NCI-H774 (cell line): ENCODE measurements around the gene ZNF232.
"Not testable (repeated sequence)": the region's sequence is repeated elsewhere in the genome, so short reads cannot be mapped to it uniquely, and the experiment has no call there.

Experiments used
- DNase-seq: peaks from one replicate; lab custom pipeline; 2025; lab: John Stamatoyannopoulos, UW

ZNF232 gene

DNA sequence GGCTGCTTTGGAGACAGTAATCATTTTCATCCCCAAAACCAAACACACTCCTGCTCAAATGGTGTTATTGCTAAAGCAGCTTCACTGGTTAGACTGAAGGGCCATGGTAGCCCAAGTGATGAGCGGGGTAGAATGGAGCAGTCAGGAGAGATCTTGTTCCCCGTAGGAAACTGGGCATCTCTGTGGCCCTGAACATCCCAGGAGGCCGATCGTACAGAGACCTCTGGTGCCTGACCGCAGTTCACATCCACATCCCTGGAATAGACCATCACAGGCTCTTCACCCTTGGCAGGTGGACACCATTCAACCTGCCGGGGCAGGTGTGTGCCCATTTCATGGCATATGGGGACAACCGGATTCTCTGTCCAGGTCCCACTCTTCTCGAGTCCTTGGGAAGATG is 18.1 kb upstream of the ZNF232 start:
- DNase-seq, result not testable (repeated sequence)

GRCh38 chr17:5128905-5129535 is 17.3 kb upstream of the ZNF232 start:
- no peak for DNase-seq

DNA sequence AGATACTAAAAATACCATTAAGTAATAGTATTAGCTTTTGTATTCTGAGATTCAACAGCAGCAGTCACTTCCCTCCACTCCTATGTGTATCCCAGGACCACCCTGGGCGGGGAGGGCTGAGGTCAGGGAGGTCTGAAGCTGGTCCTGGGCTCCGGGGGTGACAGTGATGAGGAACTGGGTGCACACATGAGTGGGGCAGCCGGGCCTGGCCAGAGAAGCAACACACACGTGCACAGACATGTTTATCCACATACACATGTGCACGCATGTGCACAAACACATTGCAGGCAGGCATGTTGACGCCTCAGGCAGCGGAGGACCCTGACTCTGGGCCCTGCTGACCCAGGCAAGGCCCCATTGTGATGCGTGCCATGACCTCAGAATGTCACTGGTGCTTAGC is 16.7 kb upstream of the ZNF232 start:
- DNase-seq, result not testable (repeated sequence)

DNA sequence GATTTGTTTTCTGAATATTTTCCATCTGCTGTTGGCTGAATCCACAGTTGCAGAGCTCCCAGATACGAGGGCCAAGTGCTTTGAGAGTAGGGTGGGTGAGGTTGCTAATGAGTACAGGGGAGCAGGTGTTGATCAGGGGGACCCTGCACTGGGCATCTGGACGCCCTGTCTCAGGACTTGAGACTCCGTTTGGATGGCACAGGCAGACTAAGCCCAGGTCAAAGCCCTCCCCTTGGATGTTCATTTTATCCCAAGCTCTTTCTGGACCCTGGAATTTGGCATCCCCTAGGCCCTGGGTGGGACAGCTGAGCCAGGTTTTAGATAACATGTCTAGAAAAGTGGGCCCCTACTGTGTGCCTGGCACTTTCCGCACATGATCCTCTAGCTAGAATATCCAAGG is 16.2 kb upstream of the ZNF232 start:
- no peak for DNase-seq

DNA sequence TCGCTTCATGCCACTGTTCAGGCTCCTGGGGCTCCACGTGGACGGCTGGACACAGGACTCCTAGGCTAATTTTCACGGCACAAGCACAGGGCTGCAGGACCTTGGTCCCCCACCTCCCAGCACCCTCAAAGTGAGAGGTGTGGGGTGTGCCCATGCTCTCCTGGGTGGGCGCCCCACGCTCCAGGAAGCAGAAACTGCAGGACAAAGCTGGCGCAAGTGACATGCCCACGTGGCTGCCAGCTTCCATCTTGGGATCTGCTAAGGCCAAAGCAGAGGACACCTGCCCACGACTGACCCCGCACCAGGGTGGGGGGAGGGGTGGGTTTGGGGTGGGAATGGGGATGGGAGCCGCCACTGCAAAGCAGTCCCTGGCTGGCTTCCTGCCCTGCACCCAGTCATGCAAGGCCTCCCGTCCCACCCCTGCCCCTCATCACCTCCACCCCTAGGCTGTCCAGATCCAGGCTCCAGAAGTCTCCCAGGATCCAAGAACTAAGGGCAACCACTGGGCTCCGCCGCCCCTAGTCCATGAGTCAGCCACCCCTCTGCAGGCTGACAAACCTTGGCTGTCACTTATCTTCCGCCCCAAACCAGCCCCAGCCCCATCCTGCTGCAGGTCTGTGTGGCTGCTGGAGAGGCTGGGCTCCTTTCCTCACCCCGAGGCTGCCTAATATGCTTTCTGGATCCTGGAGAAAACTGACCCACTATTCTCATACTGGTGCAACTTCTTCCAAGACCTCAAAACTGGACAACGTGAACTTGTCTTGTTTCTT is 15.2 kb upstream of the ZNF232 start:
- DNase-seq, result no peak

- not testable (repeated sequence) for DNase-seq
Measured at GRCh38 chr17:5124896-5125295, 13.2 kb upstream of the ZNF232 start.

GRCh38 chr17:5124125-5124760 is 12.6 kb upstream of the ZNF232 start:
- DNase-seq, result not testable (repeated sequence)

GRCh38 chr17:5123343-5124124 is 11.9 kb upstream of the ZNF232 start:
- DNase-seq, result no peak

- no peak for DNase-seq
Measured at GRCh38 chr17:5122586-5123342, 11.1 kb upstream of the ZNF232 start.

GRCh38 chr17:5122056-5122455 is 10.4 kb upstream of the ZNF232 start:
- DNase-seq, result not testable (repeated sequence)

DNA sequence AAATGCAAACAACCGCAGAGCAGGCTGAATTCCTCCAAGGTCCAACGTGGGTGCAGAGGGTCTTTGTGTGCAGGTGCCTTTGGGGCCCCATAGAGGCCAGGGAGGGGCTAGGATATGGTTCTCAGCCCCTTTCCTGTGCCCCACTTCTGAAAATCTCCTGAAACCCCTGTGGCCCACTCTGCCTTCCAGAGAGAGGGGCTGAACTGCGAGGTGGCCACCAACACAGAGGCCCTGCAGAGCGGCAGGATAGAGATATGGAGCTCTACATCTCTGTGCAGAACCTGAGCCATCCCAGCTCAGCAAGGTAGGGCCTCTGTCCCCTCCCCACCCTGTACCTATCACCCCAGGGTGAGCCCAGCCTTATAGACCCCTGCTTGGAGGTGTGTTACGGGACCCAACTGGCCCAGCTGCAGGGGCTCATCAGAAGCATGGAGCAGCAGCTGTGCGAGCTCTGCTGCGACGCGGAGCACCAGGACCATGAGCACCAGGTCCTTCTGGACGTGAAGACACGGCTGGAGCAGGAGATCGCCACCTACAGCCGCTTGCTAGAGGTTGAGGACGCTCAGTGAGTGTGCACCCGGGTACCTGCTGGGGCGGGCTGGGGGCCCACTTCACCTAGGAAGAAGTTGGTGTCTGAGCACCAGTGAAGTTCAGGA is 9.6 kb upstream of the ZNF232 start:
- no peak for DNase-seq

DNA sequence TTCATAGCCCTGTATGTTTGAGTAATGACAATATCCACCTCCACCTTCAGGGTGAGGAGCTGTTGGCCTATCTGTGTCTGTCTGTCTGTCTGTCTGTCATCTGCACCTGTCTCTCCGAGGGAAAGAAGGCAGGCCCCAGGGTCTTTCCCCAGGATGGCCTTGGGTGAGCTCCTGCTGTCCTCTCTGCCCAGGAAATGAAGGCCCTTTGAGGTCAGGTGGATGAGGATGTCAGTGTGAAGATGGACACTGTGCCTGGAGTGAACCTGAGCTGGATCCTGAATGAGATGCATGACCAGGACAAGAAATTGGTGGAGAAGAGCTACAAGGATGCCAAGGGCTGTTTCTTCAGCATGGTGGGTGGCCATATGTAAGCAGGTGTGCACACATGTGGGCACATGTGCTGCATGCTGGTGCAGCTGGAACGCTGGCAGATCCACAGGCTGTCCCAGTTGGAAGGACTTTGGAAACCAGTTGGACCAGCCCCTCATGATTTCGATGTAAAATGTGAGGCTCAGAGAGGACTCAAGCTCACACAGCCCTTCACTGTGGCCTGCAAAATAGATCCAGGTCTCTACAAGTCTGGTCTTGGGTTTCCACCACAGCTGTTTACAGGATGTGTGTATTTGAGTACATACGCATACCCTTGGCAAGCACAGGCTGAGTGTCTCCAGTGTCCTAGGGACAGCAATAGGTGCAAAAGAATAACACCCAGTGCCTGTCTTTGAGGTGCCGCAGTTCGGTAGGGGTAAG is 8.9 kb upstream of the ZNF232 start:
- DNase-seq, result not testable (repeated sequence)

DNA sequence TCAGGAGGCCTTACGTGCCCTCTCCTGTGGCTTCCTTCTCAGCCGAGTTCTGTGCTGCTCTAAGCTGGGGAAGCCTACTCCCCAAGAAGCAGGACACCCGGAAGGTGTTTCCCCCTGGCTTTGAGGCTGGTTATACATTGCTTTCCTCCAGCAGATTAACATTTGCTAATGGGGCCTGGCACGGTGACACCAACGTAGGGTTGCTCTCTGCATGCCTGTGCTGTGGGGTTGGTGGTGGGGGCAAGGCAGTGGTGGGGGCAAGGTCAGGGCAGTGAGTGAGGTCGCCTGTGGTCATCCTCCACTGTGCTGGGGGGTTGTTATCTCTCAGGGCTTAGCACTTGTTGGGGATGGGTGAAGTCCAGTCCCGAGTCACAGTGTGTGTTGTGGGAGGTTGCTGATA is 8.4 kb upstream of the ZNF232 start:
- no peak for DNase-seq

GRCh38 chr17:5118219-5118618 is 6.5 kb upstream of the ZNF232 start:
- no peak for DNase-seq

GRCh38 chr17:5115673-5116651 is 4.3 kb upstream of the ZNF232 start, which contains the start of gene USP6:
Gene USP6 (plus strand): TSS chr17:5116032. CDS start chr17:5130368, 14,336 bp downstream.
- DNase-seq, result no peak

GRCh38 chr17:5110816-5111215 is 862 bp downstream of the ZNF232 start:
- DNase-seq, result no peak

- DNase-seq, result no peak
Measured at GRCh38 chr17:5100832-5101231, 10.8 kb downstream of the ZNF232 start.

GRCh38 chr17:5099271-5099670 is 12.4 kb downstream of the ZNF232 start:
- no peak for DNase-seq
